ENCODE measurements around the gene RPL22. TPM values are rescaled to one million over a fixed set of nuclear protein-coding genes. Genes with fewer than 3 reads are reported as not detected.

RPL22 gene
- total RNA-seq, 1 experiment from 2014 or later = 456 TPM

DNA sequence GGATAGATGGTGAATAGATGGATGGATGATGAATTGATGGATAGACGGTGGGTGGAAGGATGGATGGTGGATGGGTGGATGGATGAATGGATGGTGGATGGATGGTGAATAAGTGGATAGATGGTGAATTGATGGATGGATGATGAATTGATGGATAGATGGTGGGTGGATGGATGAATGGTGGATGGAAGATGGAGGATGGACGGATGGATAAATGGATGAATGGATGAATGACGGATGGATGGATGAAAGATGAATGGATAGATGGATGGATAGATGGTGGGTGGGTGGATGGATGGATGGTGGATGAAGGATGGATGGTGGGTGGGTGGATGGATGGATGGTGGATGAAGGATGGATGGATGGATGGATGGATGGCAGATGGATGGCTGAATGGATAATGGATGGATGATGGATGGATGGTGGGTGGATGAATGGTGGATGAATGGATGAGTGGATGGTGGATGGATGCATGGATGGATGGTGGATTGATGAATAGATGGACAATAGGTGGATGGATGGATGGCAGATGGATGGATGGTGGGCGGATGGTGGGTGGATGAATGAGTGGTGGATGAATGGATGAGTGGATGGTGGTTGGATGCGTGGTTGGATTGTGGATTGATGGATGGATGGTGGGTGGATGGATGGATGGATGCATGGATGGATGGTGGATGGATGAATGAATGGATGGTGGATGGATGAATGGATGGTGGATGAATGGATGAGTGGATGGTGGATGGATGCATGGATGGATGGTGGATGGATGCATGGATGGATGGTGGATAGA, 24.6 kb downstream of the RPL22 start:
- Histone ChIP-seq H3K36me3 (ENCODE audit: control insufficient read depth in 1 of 2, insufficient read depth in 2 of 2, low read length in 2 of 2) (no peaks in the 10 kb centered on the region), H3K27me3 (ENCODE audit: insufficient read depth, low read length) (no peaks in the 10 kb centered on the region), H3K79me2 (ENCODE audit: insufficient read depth, low read length) (no peaks in the 10 kb centered on the region), H3K27ac (ENCODE audit: low read depth, low read length) (no peak overlapping the region), H4K20me1 (ENCODE audit: insufficient read depth) (no peaks in the 10 kb centered on the region), H2AFZ (ENCODE audit: low read depth, low read length, poor library complexity, severe bottlenecking) (no peak overlapping the region), H3K4me3 (replicated peaks in 1 of 2; ENCODE audit: low read depth in 1 of 2, low read length in 2 of 2) (no peak overlapping the region), H3K9me3 (ENCODE audit: control insufficient read depth in 1 of 2, insufficient read depth in 1 of 2, low read depth in 1 of 2, low read length in 2 of 2) (no peaks in the 10 kb centered on the region), H3K9me2 (ENCODE audit: insufficient read depth) (no peaks in the 10 kb centered on the region), H3K9ac (ENCODE audit: low read length) (no peak overlapping the region), H3K4me2 (ENCODE audit: low read length) (no peak overlapping the region), H3K4me1 (ENCODE audit: control insufficient read depth in 1 of 2, insufficient read depth in 2 of 2, low read length in 2 of 2) (peaks cover 6 to 9% of the 10 kb centered on the region in 2 experiments; a peak in 3 of 4 replicates)
- CTCF ChIA-PET = no interaction called here
- no TSS peak for BruUV-seq (replicated peaks)
- ATAC-seq (no peak), DNase-seq (ENCODE audit: low read depth, low spot score) (no peak)
- POLR2A ChIA-PET = no interaction called here
- RAD21 ChIA-PET (ENCODE audit: low non-redundant PET in 1 of 2, low total read pairs in 2 of 2, uncharacterized antibody in 2 of 2, unreplicated experiment in 2 of 2) = no interaction called here
- TF ChIP-seq CBX3 (IDR thresholded peaks at IDR 0.05; ENCODE audit: low read depth) (no peak), POLR2A (IDR thresholded peaks at IDR 0.05; ENCODE audit: borderline replicate concordance, extremely low read depth, insufficient read depth, insufficient read length) (no peak), SIN3A (IDR thresholded peaks at IDR 0.05; ENCODE audit: low read depth) (no peak), RAD21 (IDR thresholded peaks at IDR 0.05; ENCODE audit: low read depth) (no peak), EGR1 (IDR thresholded peaks at IDR 0.05; ENCODE audit: low read depth) (no peak), SRF (IDR thresholded peaks at IDR 0.05; ENCODE audit: low read depth) (no peak), ZNF274 (IDR thresholded peaks at IDR 0.05; ENCODE audit: low read depth, low read length) (no peak), JUND (IDR thresholded peaks at IDR 0.05) (no peak), ZFX (IDR thresholded peaks at IDR 0.05) (no peak), TCF7L2 (IDR thresholded peaks at IDR 0.05; ENCODE audit: borderline replicate concordance, extremely low read depth, insufficient read depth, insufficient read length) (no peak), EZH2phosphoT487 (IDR thresholded peaks at IDR 0.05; ENCODE audit: borderline replicate concordance) (no peak), CEBPB (IDR thresholded peaks at IDR 0.05; ENCODE audit: low read depth) (no peak), POLR2AphosphoS5 (IDR thresholded peaks at IDR 0.05; ENCODE audit: low read depth, low read length) (no peak), ELF1 (IDR thresholded peaks at IDR 0.05; ENCODE audit: borderline replicate concordance, low read depth) (no peak)
- TF ChIP-seq, protein P1, sequence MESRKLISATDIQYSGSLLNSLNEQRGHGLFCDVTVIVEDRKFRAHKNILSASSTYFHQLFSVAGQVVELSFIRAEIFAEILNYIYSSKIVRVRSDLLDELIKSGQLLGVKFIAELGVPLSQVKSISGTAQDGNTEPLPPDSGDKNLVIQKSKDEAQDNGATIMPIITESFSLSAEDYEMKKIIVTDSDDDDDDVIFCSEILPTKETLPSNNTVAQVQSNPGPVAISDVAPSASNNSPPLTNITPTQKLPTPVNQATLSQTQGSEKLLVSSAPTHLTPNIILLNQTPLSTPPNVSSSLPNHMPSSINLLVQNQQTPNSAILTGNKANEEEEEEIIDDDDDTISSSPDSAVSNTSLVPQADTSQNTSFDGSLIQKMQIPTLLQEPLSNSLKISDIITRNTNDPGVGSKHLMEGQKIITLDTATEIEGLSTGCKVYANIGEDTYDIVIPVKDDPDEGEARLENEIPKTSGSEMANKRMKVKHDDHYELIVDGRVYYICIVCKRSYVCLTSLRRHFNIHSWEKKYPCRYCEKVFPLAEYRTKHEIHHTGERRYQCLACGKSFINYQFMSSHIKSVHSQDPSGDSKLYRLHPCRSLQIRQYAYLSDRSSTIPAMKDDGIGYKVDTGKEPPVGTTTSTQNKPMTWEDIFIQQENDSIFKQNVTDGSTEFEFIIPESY (IDR thresholded peaks at IDR 0.05; ENCODE audit: extremely low read depth, insufficient replicate concordance, low read length) = no peak
- TF ChIP-seq, protein P2, sequence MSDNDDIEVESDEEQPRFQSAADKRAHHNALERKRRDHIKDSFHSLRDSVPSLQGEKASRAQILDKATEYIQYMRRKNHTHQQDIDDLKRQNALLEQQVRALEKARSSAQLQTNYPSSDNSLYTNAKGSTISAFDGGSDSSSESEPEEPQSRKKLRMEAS (IDR thresholded peaks at IDR 0.05) = no peak
- TF ChIP-seq, protein P3, sequence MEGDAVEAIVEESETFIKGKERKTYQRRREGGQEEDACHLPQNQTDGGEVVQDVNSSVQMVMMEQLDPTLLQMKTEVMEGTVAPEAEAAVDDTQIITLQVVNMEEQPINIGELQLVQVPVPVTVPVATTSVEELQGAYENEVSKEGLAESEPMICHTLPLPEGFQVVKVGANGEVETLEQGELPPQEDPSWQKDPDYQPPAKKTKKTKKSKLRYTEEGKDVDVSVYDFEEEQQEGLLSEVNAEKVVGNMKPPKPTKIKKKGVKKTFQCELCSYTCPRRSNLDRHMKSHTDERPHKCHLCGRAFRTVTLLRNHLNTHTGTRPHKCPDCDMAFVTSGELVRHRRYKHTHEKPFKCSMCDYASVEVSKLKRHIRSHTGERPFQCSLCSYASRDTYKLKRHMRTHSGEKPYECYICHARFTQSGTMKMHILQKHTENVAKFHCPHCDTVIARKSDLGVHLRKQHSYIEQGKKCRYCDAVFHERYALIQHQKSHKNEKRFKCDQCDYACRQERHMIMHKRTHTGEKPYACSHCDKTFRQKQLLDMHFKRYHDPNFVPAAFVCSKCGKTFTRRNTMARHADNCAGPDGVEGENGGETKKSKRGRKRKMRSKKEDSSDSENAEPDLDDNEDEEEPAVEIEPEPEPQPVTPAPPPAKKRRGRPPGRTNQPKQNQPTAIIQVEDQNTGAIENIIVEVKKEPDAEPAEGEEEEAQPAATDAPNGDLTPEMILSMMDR (IDR thresholded peaks at IDR 0.05 in 2 of 3, conservative IDR thresholded peaks at IDR 0.05 in 1 of 3; ENCODE audit: borderline replicate concordance in 1 of 3, insufficient read depth in 1 of 3, low read depth in 2 of 3, low read length in 2 of 3) = no peak
- TF ChIP-seq, protein P4, sequence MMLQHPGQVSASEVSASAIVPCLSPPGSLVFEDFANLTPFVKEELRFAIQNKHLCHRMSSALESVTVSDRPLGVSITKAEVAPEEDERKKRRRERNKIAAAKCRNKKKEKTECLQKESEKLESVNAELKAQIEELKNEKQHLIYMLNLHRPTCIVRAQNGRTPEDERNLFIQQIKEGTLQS (IDR thresholded peaks at IDR 0.05) = no peak
- TF ChIP-seq, protein P5, sequence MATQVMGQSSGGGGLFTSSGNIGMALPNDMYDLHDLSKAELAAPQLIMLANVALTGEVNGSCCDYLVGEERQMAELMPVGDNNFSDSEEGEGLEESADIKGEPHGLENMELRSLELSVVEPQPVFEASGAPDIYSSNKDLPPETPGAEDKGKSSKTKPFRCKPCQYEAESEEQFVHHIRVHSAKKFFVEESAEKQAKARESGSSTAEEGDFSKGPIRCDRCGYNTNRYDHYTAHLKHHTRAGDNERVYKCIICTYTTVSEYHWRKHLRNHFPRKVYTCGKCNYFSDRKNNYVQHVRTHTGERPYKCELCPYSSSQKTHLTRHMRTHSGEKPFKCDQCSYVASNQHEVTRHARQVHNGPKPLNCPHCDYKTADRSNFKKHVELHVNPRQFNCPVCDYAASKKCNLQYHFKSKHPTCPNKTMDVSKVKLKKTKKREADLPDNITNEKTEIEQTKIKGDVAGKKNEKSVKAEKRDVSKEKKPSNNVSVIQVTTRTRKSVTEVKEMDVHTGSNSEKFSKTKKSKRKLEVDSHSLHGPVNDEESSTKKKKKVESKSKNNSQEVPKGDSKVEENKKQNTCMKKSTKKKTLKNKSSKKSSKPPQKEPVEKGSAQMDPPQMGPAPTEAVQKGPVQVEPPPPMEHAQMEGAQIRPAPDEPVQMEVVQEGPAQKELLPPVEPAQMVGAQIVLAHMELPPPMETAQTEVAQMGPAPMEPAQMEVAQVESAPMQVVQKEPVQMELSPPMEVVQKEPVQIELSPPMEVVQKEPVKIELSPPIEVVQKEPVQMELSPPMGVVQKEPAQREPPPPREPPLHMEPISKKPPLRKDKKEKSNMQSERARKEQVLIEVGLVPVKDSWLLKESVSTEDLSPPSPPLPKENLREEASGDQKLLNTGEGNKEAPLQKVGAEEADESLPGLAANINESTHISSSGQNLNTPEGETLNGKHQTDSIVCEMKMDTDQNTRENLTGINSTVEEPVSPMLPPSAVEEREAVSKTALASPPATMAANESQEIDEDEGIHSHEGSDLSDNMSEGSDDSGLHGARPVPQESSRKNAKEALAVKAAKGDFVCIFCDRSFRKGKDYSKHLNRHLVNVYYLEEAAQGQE (IDR thresholded peaks at IDR 0.05; ENCODE audit: low read depth) = no peak
- intact Hi-C loops (cut with micrococcal nuclease) = no loop called here
